A549 (cell line): ENCODE data around the gene DPYD. TPM values are rescaled to one million over a fixed set of nuclear protein-coding genes. Genes with fewer than 3 reads are reported as not detected.

Source experiments
- ATAC-seq, 2 experiments: fragments of 200-7000 bp in 1 of 2; fragments of >200 bp in 1 of 2; cut with Nextera tagmentation in 1 of 2; cut with Tn5 transposase in 1 of 2; 3 replicates each; pipeline versions ENCODE4 v1.8.0 to v1.9.1; 2018 to 2020; ENCODE audit warnings: mild to moderate bottlenecking in 1 of 2, moderate library complexity in 1 of 2
- CTCF ChIA-PET: fragments of 300-600 bp; sonication (Branson Sonifier 250); formaldehyde crosslinking; extraction: SDS; loops from one replicate; lab custom pipeline; 2021; ENCODE audit warnings: antibody characterized with exemption, inconsistent platforms; lab: Yijun Ruan, JAX
- POLR2A ChIA-PET: fragments of 350-600 bp; formaldehyde crosslinking; extraction: SDS; loops from one replicate; lab custom pipeline; 2021; ENCODE audit warnings: antibody characterized with exemption, inconsistent platforms; lab: Yijun Ruan, JAX
- DNase-seq, 2 experiments: peaks; one replicate each; pipeline versions ENCODE4 v3.0.0 to v3.0.0-alpha.2; 2011 to 2016; ENCODE audit warnings: low read depth in 1 of 2, low spot score in 1 of 2
- FAIRE-seq: peaks from 2 replicates; lab custom pipeline; 2011; peaks lifted over from hg19 to GRCh38; lab: Jason Lieb, UNC
- H3K27ac ChIP-seq, 2 experiments: fragments of >200 bp; sonication (Bioruptor Twin); formaldehyde crosslinking; 3 replicates each; pipeline ENCODE4 v1.5.1; 2016 to 2017
- H3K4me1 ChIP-seq: fragments of >200 bp; sonication (Bioruptor Twin); formaldehyde crosslinking; 3 replicates; pipeline ENCODE4 v1.6.1; 2016
- H3K4me2 ChIP-seq: fragments of >200 bp; sonication (Bioruptor Twin); formaldehyde crosslinking; 3 replicates; pipeline ENCODE4 v1.6.1; 2016
- H3K4me3 ChIP-seq: fragments of >200 bp; sonication (Bioruptor Twin); formaldehyde crosslinking; 3 replicates; pipeline ENCODE4 v1.5.1; 2016
- H3K9me3 ChIP-seq: fragments of >200 bp; sonication (Bioruptor Twin); formaldehyde crosslinking; 3 replicates; pipeline ENCODE4 v1.6.1; 2016
- ATOH8 ChIP-seq: fragments of 250-450 bp; sonication (Bioruptor Pico); IDR thresholded peaks from 2 replicates; pipeline ENCODE4 v1.5.0; 2020; ENCODE audit warnings: low read depth, mild to moderate bottlenecking, moderate library complexity
- CBX2 ChIP-seq: fragments of 200-600 bp; sonication (generic); IDR thresholded peaks from 2 replicates; pipeline ENCODE4 v1.6.1; 2016; ENCODE audit warnings: low read depth, mild to moderate bottlenecking, borderline replicate concordance
- EHMT2 ChIP-seq: fragments of 200-600 bp; sonication (generic); IDR thresholded peaks from 2 replicates; pipeline ENCODE4 v1.6.1; 2016; ENCODE audit warnings: antibody characterized with exemption, low read depth, mild to moderate bottlenecking, moderate library complexity
- EP300 ChIP-seq, 2 experiments: fragments of >200 bp; sonication (Bioruptor Twin); formaldehyde crosslinking; IDR thresholded peaks; 2 replicates in 1 of 2; 3 replicates in 1 of 2; pipeline ENCODE4 v1.6.1; 2016 to 2017
- ESRRA ChIP-seq: fragments of 150-350 bp; IDR thresholded peaks from 2 replicates; pipeline ENCODE4 v1.6.1; 2014; ENCODE audit warnings: mild to moderate bottlenecking, low read length, borderline replicate concordance
- FOXS1 ChIP-seq: fragments of 250-450 bp; sonication (Bioruptor Pico); IDR thresholded peaks from 2 replicates; pipeline ENCODE4 v1.5.0; 2020; ENCODE audit warnings: mild to moderate bottlenecking, moderate library complexity
- HDAC2 ChIP-seq: fragments of 200-600 bp; sonication (generic); IDR thresholded peaks from 2 replicates; pipeline ENCODE4 v1.6.1; 2016
- HES2 ChIP-seq: fragments of >200 bp; sonication (Bioruptor Twin); formaldehyde crosslinking; IDR thresholded peaks from 2 replicates; pipeline ENCODE4 v1.6.1; 2016
- HEYL ChIP-seq: fragments of 250-450 bp; sonication (Bioruptor Pico); IDR thresholded peaks from 2 replicates; pipeline ENCODE4 v1.8.0; 2021; ENCODE audit warnings: mild to moderate bottlenecking, moderate library complexity
- JUNB ChIP-seq: fragments of >200 bp; sonication (Bioruptor Twin); formaldehyde crosslinking; IDR thresholded peaks from 2 replicates; pipeline ENCODE4 v1.6.1; 2016
- KDM5A ChIP-seq: fragments of 200-600 bp; sonication (generic); IDR thresholded peaks from 2 replicates; pipeline ENCODE4 v1.6.1; 2016; ENCODE audit warnings: antibody characterized with exemption, mild to moderate bottlenecking
- MYC ChIP-seq: IDR thresholded peaks from 2 replicates; pipeline ENCODE4 v1.6.1; 2012; ENCODE audit warnings: mild to moderate bottlenecking, inconsistent platforms, low read length, improper control_type of control experiment, borderline replicate concordance
- NR3C1 ChIP-seq: fragments of >200 bp; sonication (Bioruptor Twin); formaldehyde crosslinking; IDR thresholded peaks from 3 replicates; pipeline ENCODE4 v1.6.1; 2017
- PHF8 ChIP-seq: fragments of 200-600 bp; sonication (generic); IDR thresholded peaks from 2 replicates; pipeline ENCODE4 v1.6.1; 2016; ENCODE audit warnings: low read depth, mild to moderate bottlenecking, antibody characterized with exemption, moderate library complexity, borderline replicate concordance
- SMC3 ChIP-seq: fragments of >200 bp; sonication (Bioruptor Twin); formaldehyde crosslinking; IDR thresholded peaks from 3 replicates; pipeline ENCODE4 v1.6.1; 2018; ENCODE audit warnings: inconsistent platforms
- TFCP2L1 ChIP-seq: fragments of 250-450 bp; sonication (Bioruptor Pico); IDR thresholded peaks from 2 replicates; pipeline ENCODE4 v1.5.0; 2021; ENCODE audit warnings: mild to moderate bottlenecking
- TP53 ChIP-seq: fragments of 250-450 bp; sonication (Bioruptor Pico); IDR thresholded peaks from 2 replicates; pipeline ENCODE4 v1.5.0; 2021; ENCODE audit warnings: mild to moderate bottlenecking, moderate library complexity
- ZSCAN20 ChIP-seq: fragments of 250-450 bp; sonication (Bioruptor Pico); IDR thresholded peaks from 2 replicates; pipeline ENCODE4 v1.8.0; 2022; ENCODE audit warnings: mild to moderate bottlenecking, moderate library complexity
- WGBS: methylation state at CpG from one replicate; pipeline ENCODE4 v1.1.6; 2017; ENCODE audit errors: missing lambda C conversion rate; 5-methylcytosine and 5-hydroxymethylcytosine counted together
- polyA plus RNA-seq, 4 experiments: library from polyadenylated mRNA; depleted of rRNA in 3 of 4; stranded (reverse); fragments of >200 nt; fragmentation: RNase III in 1 of 4; extraction: RNeasy Plus Mini Kit Qiagen cat#74134 plus additional on column Dnase treatment in 1 of 4; gene quantifications; 2 replicates in 3 of 4; 3 replicates in 1 of 4; pipeline ENCODE4 v1.2.3, GENCODE V29; 2011 to 2017
- TF ChIP-seq, protein P1 (sequence below): fragments of 450-650 bp; IDR thresholded peaks from 2 replicates; pipeline ENCODE4 v1.6.1; 2014; ENCODE audit warnings: antibody characterized with exemption
- TF ChIP-seq, protein P2 (sequence below): IDR thresholded peaks from 2 replicates; pipeline ENCODE4 v1.6.1; 2012; ENCODE audit warnings: low read depth, borderline replicate concordance
- TF ChIP-seq, protein P3 (sequence below): fragments of 200-600 bp; sonication (generic); IDR thresholded peaks from 2 replicates; pipeline ENCODE4 v1.6.1; 2016; ENCODE audit warnings: antibody characterized with exemption, mild to moderate bottlenecking, moderate library complexity
- TF ChIP-seq, protein P4 (sequence below): IDR thresholded peaks from 2 replicates; pipeline ENCODE4 v1.6.1; 2012

DPYD gene
- polyA plus RNA-seq, 2 of the 4 experiments (the other 2 are of a cell fraction), result 5.9 to 7.5 TPM

DNA sequence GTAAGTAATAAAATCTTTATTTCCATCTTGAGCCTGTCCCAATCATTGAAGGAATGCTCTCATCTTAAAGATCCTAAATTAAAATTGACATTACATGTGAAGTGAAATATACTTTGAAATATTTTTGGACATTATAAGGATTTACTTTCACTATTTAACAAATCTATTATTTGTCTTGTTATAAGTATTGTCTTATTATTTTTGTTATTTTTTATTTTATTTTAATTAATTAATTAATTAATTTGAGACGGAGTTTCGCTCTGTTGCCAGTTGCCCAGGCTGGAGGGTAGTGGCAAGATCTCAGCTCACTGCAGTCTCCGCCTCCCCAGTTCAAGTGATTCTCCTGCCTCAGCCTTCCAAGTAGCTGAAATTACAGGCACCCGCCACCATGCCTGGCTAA is 343.2 kb downstream of the DPYD start:
- FAIRE-seq, result no peak
- 93% methylated on average over 4 of the region's 4 CpGs for WGBS
- Histone ChIP-seq H3K27ac (no peak overlapping the region), H3K9me3 (no peaks in the 10 kb centered on the region), H3K4me2 (no peak overlapping the region), H3K4me3 (no peak overlapping the region), H3K4me1 (peaks cover 9% of the 10 kb centered on the region; the same call in 2 of the 3 replicates)
- DNase-seq, result no peak
- TF ChIP-seq MYC (no peak), PHF8 (no peak), KDM5A (no peak), TP53 (no peak), FOXS1 (no peak), SMC3 (no peak), CBX2 (no peak), HES2 (no peak), ATOH8 (no peak), TFCP2L1 (CRISPR knock-in tag) (no peak), ESRRA (no peak), EHMT2 (no peak), EP300 (IDR thresholded peaks at IDR 0.05) (no peak), JUNB (no peak), HDAC2 (no peak), ZSCAN20 (CRISPR knock-in tag) (no peak)
- TF ChIP-seq, protein P1, sequence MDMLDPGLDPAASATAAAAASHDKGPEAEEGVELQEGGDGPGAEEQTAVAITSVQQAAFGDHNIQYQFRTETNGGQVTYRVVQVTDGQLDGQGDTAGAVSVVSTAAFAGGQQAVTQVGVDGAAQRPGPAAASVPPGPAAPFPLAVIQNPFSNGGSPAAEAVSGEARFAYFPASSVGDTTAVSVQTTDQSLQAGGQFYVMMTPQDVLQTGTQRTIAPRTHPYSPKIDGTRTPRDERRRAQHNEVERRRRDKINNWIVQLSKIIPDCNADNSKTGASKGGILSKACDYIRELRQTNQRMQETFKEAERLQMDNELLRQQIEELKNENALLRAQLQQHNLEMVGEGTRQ, result no peak
- TF ChIP-seq, protein P2, sequence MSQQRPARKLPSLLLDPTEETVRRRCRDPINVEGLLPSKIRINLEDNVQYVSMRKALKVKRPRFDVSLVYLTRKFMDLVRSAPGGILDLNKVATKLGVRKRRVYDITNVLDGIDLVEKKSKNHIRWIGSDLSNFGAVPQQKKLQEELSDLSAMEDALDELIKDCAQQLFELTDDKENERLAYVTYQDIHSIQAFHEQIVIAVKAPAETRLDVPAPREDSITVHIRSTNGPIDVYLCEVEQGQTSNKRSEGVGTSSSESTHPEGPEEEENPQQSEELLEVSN, result no peak
- TF ChIP-seq, protein P3, sequence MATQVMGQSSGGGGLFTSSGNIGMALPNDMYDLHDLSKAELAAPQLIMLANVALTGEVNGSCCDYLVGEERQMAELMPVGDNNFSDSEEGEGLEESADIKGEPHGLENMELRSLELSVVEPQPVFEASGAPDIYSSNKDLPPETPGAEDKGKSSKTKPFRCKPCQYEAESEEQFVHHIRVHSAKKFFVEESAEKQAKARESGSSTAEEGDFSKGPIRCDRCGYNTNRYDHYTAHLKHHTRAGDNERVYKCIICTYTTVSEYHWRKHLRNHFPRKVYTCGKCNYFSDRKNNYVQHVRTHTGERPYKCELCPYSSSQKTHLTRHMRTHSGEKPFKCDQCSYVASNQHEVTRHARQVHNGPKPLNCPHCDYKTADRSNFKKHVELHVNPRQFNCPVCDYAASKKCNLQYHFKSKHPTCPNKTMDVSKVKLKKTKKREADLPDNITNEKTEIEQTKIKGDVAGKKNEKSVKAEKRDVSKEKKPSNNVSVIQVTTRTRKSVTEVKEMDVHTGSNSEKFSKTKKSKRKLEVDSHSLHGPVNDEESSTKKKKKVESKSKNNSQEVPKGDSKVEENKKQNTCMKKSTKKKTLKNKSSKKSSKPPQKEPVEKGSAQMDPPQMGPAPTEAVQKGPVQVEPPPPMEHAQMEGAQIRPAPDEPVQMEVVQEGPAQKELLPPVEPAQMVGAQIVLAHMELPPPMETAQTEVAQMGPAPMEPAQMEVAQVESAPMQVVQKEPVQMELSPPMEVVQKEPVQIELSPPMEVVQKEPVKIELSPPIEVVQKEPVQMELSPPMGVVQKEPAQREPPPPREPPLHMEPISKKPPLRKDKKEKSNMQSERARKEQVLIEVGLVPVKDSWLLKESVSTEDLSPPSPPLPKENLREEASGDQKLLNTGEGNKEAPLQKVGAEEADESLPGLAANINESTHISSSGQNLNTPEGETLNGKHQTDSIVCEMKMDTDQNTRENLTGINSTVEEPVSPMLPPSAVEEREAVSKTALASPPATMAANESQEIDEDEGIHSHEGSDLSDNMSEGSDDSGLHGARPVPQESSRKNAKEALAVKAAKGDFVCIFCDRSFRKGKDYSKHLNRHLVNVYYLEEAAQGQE, result no peak
- TF ChIP-seq, protein P4, sequence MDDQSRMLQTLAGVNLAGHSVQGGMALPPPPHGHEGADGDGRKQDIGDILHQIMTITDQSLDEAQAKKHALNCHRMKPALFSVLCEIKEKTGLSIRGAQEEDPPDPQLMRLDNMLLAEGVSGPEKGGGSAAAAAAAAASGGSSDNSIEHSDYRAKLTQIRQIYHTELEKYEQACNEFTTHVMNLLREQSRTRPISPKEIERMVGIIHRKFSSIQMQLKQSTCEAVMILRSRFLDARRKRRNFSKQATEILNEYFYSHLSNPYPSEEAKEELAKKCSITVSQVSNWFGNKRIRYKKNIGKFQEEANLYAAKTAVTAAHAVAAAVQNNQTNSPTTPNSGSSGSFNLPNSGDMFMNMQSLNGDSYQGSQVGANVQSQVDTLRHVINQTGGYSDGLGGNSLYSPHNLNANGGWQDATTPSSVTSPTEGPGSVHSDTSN, result no peak
- no peak for ATAC-seq
- ChIA-PET POLR2A (no interaction called here), CTCF (no interaction called here)

GRCh38 chr1:97573553-97573952 is 347.3 kb downstream of the DPYD start:
- POLR2A ChIA-PET, result no interaction called here
- no peaks in the 10 kb centered on the region for H3K9me3 ChIP-seq
- H3K4me2 ChIP-seq, result no peak overlapping the region
- no peak for ATAC-seq
- no peak for DNase-seq
- no peak for FAIRE-seq
- no peak overlapping the region for H3K27ac ChIP-seq
- no peak overlapping the region for H3K4me3 ChIP-seq
- CTCF ChIA-PET, result no interaction called here
- no peak for TF ChIP-seq NR3C1
- no peak for TF ChIP-seq HDAC2
- no peak for TF ChIP-seq HEYL (CRISPR knock-in tag)
- no peak for TF ChIP-seq SMC3
- TF ChIP-seq CBX2, result no peak
- no peak for TF ChIP-seq JUNB
- no peak for TF ChIP-seq FOXS1
- no peaks in the 10 kb centered on the region for H3K4me1 ChIP-seq
- WGBS, result 88% methylated on average over 3 of the region's 3 CpGs
